HG02571 (cell line): ENCODE measurements around the gene MRPS14.

Source experiments
- ATAC-seq: cut with Tn5 transposase; IDR thresholded peaks from one replicate; pipeline ENCODE4 v1.9.1; 2021; ENCODE audit warnings: mild to moderate bottlenecking, moderate library complexity; ENCODE audit not compliant: unreplicated experiment

Gene MRPS14

GRCh38 chr1:174988986-174989385 is 34.2 kb downstream of the MRPS14 start:
- ATAC-seq, result no peak

- no peak for ATAC-seq
Observed at GRCh38 chr1:174988539-174988938, 34.7 kb downstream of the MRPS14 start.

GRCh38 chr1:174984952-174985351 is 38.3 kb downstream of the MRPS14 start:
- ATAC-seq, result no peak

- no peak for ATAC-seq
Observed at GRCh38 chr1:174982971-174983689, 40.1 kb downstream of the MRPS14 start.

GRCh38 chr1:174976436-174977108 is 46.7 kb downstream of the MRPS14 start:
- ATAC-seq, result no peak

- ATAC-seq, result no peak
Observed at GRCh38 chr1:174975764-174976163, 47.5 kb downstream of the MRPS14 start.

DNA sequence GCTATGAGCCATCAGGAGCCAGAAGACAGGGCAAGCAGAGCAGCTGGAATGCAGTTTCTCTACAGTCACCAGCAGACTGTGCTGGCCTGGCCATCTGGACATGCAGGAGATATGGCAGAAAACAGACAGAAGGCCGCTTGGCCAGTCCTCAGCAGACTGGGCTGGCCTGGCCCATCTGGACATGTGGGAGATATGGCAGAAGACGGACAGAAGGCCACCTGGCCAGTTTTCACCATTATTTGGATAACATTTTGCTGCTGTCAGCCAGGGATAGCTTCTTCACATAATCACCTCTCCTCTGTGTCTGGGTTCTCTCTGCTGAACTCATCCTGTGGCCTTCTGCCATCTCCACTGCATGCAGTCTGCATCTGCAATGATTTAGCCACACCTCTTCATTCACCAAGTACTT is 48.5 kb downstream of the MRPS14 start:
- no peak for ATAC-seq

GRCh38 chr1:174971902-174972301 is 51.3 kb downstream of the MRPS14 start:
- ATAC-seq, result no peak

DNA sequence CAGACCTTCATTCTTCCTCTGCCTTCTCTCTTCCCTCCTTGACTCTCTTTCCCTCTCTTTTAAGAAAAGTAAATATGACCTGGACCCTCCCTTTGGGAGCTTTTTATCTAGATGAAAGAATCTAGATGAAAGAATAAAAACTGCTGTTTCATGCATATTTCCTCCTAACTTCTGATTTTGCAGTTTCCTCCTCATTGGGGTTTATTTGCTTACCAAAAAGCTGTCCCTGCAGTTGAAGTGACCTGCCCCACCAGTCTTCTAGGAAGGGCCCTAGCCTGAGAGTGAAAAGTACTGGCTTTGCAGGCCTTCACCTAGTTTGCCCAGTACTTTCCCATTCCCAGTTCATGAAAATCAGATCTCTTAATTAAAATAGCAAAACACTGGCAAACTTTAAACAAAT is 51.8 kb downstream of the MRPS14 start:
- no peak for ATAC-seq

DNA sequence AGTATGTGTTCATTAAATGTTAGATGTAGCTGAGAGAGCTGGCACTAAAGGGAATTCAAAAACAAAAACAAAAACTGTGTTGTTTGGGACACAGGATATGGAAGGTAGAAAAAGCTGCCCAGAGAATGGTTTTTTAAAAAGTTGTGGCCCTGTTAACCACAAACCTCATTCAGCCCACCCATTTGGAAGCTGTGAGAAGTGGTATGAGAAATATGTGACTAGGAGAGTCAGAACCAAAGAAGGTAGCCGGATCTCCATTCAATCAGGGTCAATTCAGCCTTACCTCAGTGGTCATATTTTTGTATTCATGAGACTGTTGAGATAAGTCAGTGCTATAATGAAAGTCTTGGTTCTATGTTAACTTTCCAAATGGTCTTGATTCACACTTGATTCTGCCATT is 53.2 kb downstream of the MRPS14 start:
- ATAC-seq, result no peak

- ATAC-seq, result peak; percentile 67
Observed at GRCh38 chr1:174968750-174969244, 54.4 kb downstream of the MRPS14 start.

DNA sequence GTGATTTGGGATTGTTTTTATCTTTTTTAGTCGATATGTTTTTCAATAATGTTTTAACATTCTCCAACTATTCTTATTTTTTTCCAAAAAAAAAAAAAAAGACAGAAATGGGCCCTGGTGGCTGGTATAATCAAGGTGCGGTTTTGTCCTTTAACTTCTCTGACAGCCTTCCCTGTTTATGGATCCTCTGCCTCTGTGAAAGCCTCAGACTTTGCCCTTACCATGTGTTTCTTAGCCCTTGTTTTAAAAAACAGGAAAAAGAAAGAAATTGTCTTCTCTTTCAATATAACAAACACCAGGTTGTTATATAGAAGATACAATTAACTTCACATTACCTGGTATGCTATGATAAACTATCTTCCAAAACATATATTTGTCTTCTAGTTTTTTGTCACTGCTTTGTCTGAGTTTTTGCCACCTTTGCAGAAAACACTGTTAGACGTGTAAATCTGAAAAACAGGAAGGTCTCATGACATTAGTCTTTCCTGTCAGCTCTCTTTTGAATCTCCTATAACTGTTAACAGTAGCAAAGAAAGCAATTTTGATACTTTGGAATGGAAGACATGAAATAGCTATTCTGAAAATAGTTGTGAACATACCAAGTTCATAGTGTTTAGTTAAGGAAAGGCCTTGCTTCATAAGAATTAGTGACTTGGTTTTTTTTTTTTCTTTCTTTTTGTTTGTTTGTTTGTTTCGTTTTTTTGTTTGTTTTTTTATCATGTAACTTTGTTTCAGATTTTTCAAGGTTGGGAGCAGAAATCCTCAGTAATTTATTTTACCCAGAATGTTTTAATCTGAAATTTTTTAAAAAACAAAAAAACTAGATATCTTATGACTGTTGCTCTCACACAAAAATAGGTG is 55.1 kb downstream of the MRPS14 start:
- ATAC-seq, result no peak

GRCh38 chr1:174966008-174966572 is 57.1 kb downstream of the MRPS14 start:
- ATAC-seq, result no peak

DNA sequence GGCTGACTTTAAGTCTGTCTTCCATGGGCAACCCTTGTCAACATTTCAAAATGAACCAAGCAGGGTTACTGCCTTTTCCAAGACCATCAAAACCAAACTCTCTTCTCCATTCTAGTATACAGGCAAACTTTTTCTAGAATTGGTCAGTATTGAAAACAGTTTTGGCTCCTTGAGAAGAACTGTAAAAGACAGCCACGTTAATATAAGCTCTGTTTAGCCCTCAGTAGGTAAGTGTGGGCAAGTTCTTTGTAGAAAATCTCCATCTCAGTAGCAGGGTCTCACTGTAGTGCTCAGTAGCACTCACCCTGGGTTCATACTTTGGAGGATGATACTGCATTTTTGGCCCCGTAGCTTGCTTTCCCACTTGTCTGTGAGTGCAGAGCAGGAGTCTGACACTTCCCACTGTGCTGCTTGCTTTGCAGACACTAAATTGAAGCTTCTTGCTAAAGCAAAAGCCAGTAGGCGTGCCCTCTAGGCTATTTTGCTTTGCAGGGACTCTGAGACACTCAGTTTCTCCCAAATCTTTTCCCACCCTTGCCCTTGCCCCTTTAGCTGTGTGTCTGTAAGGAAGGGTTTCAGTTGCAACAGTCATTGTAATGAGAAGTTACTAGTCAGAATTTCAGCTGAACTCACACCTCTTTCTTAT is 57.7 kb downstream of the MRPS14 start:
- ATAC-seq, result no peak

DNA sequence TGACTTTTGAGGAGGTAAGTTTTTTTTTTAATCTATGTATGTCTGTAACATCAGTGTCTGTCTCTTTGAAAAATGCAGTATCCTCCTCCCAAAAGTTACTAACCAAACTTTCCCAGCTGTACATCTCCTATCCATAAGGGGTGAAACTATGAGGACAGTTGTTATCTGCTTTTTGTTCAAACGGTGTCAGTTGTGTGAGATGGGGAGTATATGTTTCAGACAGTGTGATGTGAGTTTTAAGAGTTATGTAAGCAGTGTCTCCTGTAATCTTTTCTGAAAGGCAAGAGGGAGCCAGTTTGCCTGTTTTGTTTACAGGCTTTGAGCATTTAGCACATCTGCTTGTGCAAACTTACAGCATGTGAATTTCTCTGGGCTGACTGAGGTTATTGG is 58.3 kb downstream of the MRPS14 start:
- no peak for ATAC-seq

DNA sequence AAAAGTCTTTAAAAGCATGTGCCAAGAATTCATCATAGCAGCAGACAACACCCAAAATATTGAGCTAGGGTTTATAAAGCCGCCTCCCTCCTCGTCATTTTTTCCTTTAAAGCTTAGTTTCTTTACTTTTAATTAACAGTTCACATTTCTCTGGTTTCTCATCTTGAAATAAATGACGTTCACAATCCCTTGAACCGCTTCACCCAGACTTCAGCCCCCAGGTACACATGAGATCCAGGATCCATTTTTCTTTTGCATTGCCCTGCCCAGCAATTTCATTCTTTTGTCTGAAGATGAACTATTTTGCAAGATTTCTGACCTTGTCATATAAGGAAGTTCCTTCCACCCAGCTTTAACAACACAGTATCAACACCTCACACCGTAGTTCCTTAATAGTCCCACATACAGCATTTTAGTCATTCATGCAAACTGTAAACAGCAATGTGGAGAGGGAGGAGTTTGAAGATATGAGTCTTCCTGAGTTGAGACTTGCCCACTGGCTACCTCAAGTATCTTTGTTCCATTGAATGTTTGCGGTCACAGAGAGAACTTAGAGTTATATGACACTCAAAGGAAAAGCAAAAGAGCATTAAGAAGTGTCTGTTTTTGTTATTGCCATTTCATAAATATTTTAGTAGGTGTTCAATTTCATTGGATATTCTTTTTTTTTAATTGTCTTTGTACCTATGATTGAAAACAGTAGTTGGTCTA is 58.8 kb downstream of the MRPS14 start:
- ATAC-seq, result no peak

- no peak for ATAC-seq
Observed at GRCh38 chr1:174963529-174964125, 59.6 kb downstream of the MRPS14 start.
